GM19468 (cell line): ENCODE measurements around the gene RFLNA.
"Not testable (repeated sequence)": the region's sequence is repeated elsewhere in the genome, so short reads cannot be mapped to it uniquely, and the experiment has no call there.

Experiments
- ATAC-seq: cut with Tn5 transposase; IDR thresholded peaks from one replicate; pipeline ENCODE4 v1.9.1; 2021; ENCODE audit warnings: mild to moderate bottlenecking, moderate library complexity, moderate number of reproducible peaks; ENCODE audit not compliant: unreplicated experiment; ENCODE audit errors: extremely low read depth

The RFLNA gene

DNA sequence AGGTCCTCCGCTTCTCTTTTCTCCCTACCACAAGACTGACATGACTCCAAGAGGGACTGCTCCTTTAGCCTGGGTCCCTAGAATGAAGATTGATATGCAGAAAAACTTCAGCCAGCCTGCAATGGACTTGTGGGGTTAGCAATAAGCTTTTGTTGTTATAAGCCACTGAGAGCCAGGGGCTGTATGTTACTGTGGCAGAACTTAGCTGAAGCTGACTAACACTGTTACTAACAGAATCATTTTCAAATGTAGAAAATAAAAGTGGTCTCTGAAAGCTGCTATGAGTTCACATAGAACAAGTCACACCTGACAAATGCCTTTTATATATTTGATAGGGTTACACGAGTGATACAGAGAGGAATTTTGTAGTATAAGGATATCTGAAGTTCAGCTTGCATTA is 13.6 kb upstream of the RFLNA start:
- no peak for ATAC-seq

DNA sequence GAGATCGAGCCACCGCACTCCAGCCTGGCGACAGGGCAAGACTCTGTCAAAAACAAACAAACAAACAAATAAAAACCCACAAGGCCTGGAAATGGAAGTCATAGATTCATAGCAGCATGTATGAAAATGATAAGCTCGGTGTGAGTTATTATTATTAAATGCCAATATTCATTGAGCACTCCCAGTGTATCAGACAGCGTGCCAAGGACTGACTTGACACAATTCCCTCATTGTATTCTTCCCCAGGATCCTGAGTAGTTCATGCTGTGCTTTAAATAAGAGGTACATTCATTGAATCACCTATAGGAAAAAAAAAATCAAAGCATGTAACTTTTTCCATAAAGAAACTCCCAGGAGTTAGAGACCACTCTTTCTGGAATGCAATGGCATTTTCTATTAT is 12.6 kb upstream of the RFLNA start:
- ATAC-seq, result no peak

DNA sequence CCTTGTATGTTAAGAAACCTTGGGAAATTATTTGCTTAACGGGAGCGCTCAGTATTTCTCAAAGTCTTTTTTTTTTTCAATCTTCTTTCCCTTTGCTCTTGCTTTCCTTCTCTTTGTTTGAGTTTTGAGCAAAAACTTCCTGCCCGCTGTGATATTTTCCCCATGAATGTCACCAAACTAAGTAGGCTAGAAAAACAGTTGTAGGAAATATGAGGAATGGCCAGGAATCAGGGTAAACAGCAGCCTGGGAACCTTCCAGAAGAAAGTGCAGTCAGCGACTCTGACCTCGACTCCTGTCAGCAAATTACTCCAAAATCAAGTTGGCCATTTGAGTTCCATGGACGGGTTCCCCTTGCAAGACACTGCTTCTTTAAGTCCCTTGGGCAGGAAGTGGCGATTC is 11.6 kb upstream of the RFLNA start:
- ATAC-seq, result no peak

DNA sequence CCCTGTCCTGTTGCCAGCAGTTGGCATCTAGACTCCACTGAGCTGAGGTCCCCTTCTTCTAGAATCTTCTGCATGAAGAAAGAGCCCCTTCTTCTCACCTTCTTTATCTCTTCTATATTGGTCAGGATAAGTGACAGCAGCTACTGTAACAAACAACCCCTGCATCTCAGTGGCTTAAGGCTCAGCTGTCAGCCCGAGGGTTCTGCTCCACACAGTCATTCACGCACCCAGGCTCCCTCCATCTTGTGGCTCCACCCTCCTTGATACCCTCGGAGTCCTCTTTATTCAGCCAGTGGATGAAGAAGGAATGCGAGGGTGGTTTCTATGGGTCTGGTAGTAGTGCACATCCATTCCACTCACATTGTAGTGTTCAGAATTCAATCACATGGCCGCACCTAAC is 10.5 kb upstream of the RFLNA start:
- ATAC-seq, result no peak

DNA sequence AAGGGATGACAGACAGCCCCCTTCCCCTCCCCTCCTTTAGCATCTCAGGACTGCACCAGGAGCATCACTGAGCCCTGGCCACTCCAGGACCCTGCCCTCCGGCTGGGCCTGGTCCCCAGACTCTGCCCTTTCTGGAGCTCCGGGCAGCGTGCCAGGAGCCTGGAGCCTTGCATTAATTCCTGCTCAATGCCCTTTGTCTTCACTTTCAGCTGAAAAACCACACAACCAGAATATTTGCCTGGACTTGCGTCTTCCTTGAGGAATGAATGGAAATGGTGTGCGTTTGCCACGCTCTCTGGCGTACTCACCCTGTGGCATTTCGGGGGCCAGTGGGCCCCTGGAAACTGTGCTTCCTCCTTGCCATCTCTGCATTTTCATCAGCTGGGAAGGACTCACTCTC is 8.5 kb upstream of the RFLNA start:
- no peak for ATAC-seq

DNA sequence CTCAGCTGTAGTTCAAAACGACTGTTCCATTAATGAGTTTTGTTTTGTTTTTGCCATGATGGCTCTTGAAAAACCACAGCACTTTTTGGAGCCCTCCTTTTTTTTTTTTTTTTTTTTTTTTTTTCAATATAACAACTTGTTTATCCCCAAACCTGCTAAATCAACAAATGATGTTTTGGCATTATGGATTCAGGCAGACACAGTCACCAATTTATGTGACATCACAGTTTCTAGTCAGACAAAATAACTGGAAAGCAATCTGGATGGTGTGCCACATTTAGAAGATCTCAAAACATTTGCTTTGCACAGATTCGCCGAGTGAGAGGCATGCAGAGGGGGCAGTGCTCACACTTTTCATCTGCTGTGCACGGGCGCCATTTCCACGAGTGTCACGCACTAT is 7.9 kb upstream of the RFLNA start:
- no peak for ATAC-seq

DNA sequence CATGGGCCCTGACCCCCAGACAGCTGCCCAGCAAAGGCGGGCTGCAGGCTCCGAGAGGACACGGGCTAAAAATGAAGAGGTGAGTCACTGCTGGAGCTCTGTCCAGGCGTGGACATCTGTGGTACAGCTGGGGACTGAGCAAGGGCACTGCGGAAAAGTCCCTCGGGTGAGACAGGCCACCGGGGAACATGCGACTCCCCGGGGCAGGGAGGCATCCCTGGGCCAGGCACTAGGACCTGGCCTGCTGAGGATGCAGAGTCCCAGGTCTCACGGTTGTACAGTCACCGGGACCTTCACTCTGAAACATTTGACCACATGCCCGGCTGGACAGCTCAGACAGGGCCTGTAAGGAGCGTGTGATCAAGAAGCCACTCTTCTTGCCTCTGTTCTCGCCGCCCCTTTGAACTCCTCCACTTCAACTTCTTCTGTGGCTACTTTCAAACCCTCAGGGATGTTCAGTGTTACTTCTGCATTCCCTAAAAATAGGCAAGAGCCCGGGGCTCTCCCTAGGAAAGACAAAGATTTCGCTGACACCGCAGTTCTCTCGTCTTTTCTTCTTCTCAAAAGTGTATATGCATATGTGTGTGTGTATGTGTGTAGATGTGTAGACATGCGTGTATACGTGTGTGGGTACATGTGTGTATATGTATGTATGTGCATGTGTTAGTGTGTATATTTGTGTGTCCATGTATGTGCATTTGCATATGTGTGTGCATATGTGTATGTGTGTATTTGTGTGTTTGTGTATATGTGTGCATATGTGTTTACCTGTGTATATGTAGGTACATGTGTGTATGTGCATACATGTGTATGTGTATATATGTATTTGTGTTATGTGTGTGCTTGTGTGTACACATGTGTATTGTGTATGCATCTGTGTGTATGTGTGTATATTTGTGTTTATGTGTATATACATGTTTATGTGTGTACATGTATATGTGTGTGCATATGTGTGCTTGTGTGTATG is 5.0 kb upstream of the RFLNA start:
- ATAC-seq, result no peak

DNA sequence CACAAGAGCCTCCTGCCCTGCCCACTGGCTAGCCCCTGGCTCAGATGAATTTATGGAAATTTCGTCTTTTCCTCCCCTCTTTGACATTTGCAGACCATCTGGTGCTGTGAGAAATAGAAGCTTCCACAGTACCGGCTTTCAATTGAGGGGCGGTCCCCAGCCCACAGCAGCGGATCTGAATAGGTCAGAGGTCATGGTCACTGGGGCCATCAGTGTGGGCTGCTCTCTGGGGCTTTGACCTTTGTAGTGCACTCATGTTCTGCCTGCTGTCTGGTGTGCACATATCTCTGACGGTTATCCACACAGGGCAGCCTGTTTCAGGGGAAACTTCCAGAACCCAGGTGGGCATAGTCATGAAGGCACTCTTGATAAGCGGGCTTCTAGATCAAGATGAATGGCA is 2.5 kb upstream of the RFLNA start:
- ATAC-seq, result no peak

DNA sequence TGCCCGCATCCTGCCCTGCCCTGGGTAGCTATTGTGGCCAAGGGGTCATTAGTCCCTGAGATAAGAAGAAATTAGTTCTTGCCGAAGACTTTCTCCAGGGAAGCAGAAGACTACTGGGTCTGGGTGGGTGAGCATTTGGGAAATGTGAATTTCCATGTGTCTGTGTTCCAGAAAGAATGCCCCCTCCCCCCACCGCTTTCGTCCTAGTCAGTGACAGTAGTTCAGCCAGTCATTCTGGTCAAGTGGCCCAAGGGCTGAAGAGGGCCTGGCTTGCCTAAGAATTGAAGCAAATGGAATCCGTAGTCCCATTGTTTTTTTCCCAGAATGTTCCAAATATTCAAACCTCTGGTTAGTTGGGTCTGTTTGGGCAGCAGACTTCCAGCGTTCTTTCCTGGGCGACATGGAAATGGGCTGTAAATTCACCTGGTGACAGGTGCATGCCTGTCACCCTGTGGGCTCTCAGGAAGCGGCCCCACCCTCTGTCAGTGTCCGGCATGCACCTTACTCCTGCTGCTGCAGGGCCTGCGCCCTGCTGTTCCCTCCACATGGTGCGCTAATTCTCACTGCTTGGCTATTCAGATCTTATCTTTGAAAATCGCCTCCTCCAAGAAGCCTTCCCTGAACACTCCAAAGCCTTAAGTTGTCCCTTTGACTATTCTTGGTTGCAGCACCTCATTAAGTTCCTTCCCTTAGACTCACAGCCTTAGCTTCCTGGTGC is 1.4 kb upstream of the RFLNA start:
- no peak for ATAC-seq

DNA sequence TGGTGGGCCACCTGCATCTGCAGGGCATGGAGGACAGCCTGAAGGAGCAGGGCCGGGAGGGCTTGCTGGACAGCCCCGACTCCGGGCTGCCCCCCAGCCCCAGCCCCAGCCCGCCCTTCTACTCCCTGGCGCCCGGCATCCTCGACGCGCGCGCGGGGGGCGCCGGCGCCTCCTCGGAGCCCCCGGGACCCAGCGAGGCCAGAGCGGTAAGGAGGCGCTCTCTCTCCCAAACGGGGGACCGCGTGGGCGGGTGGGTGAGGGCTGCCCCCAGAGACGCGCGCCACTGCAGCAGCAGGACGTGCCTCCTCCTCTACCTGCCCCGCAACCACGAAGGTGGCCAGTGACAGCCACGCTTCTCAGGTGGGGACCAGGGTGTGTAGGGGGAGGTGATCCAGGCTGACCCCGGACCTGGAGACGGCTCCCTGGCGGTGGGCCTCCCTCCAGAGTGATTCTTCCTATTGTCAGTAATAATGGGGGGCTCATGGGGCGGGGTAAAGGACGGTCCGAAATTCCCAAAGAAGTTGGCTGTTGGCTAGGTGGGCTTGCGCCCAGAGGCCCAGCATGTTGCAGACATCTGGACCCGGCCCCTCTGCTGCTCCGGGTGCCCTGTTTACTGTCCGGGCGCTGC is 652 bp downstream of the RFLNA start:
- no peak for ATAC-seq

DNA sequence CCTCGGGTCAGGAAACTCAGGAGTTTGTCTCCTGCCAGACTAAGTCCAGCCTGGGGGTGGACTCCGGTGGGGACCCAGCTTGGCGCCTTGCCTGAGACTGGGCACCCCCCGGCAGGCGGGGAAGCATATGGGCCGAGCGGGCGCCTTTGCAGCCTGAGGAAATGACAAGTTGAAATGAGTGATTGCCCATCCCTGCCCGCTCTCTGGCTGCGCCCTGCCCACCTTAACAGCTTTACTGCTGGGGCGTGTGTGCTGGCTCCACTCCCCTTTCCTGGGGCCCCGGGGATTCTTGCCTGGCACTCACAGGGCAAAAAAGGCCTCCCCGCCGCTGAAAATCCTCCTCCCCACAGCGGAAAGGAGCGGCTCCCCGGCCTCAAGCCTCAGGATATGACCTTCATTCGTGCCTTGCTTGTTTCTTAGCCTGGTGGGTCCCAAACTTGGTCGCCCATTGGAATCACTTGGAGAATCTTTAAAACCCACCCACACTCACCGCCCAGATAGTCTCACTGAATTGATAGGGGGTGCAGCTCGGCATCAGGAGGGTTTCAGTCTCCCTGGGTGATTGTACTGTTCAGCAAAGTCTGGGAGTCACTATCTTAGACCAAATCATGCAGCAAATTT is 1.5 kb downstream of the RFLNA start:
- no peak for ATAC-seq

DNA sequence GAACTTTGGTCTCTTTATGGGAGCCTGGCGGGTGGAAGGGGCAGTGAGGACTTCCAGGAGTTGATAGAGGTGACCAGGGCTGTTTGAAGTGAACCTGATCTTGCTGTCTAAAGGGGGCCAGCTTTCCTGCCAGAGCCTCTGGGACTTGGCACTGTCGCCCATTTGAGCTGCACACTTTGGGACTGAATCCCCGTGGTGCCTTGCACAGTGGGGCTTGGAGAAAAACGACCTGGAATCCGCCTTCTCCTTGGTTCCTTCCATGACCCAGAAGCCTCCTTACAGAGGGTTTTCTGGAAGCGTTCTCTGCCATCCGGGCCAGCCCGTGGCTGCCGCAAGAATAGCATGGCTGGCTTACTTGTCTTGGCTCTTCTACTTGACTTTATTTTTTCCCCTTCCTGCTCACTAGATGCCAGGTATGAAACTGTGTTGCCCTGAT is 2.0 kb downstream of the RFLNA start:
- no peak for ATAC-seq

DNA sequence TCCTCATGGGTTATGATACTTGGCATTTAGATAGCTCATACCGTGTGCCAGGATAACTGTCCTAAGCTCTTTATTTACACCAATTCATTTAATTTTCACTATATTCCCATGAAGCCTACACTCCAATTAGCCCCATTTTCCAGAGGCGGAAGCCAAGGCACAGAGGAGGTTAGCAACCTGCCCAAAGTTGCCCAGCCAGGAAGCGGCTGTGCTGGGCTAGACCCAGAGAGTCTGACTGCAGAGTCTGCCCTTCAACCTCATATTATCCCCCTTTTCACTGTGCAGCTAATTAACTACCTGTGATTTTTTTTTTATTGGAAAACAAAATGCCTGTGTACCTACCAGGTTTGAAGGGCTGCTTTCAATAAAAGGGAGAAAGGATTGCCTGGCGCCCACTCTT is 2.5 kb downstream of the RFLNA start:
- no peak for ATAC-seq

DNA sequence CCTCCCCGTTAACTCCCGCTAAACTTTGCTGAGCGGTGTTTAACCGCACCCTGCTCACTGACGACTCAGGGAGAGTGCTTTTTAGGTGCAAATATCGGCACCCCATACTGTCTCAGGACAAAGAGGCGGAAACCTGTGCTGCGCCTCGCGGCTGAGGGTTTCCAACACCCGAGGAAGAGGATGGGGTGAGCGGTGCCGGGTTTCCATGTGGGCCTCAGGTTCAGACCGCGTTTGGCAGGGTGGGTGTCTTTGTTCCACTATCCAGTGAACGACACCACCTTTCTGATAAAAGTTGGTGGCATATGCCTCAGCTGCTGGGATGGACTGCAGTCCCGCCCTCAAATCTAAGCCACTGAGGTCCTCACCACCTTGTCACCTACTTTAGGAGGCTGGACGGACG is 3.0 kb downstream of the RFLNA start:
- ATAC-seq, result no peak

DNA sequence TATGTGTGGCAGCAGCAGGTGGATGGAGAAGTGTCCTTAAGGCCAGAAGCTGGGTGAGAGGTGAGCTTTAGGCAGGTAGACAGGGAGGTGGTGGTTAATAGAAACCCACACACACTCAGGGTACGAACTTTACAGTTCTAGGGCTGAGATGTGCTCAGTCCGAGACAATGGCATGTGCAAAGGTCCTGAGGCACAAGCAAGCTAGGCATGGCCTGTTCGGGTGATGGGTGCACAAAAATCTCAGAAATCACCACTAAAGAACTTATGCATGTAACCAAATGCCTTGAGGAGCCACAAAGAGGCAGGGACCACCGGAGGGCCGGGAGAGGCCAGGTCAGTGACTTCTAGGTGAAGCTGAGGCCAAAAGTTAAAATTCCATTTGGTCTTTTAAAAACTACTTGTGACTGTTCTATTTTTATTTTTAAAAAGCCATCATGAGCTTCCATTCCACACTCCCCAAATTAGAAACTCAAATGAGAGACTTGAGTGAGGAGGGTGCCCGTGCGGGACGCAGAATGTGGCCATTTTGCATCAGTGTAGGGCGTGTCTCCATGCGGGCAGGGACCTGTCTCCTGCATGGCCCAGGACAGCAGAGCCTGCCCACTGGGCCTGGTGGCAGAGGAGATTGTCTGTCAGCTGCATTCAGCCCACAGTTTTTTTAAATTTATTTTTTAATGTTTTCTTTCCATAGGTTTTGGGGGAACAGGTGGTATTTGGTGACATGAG is 4.0 kb downstream of the RFLNA start:
- no peak for ATAC-seq

DNA sequence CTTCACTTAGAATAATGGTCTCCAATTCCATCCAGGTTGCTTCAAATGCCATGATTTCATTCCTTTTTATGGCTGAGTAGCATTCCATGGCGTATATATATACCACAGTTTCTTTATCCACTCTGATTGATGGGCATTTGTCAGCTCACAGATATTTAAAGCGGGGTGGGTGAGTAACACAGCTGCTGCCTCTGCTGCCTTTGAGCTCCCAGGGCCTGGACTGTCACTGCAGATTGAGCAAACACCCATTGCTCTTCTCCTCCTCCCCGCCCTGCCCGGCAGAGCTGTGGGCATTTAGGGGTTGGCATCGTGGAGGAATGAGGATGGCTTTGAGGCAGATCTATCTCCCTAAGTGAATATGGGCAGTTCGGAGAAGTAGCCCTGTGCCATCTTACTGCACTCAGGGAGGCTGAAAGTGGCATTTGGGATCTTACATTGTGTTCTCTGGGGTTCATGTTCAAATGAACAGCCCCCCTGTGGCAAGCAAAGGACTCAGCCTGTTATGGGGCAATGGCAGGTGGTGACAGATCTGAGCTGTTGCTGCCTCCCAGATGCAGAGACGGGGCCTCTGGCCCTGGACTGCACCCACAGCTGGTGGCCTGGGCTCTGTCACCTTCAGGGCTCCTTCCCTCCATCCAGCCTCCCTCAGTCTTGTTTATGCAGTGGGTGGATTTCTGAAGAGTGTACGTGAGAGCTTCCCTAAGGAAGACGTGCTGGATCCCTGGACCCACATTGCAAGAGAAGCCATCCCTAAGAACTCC is 4.9 kb downstream of the RFLNA start:
- ATAC-seq, result no peak

DNA sequence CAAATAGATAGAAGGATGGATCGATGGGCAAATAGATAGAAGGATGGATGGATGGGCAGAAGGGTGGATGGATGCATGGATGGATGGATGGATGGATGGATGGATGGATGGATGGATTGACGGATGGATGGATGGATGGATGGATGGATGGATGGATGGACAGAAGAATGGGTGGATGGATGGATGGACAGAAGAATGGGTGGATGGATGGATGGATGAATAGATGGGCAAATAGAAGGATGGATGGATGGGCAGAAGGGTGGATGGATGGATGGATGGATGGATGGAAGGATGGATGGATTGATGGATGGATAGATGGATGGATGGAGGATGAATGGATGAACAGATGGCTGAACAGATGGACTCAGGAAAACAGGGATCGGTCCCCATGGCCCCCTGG is 5.8 kb downstream of the RFLNA start:
- ATAC-seq, result not testable (repeated sequence)

DNA sequence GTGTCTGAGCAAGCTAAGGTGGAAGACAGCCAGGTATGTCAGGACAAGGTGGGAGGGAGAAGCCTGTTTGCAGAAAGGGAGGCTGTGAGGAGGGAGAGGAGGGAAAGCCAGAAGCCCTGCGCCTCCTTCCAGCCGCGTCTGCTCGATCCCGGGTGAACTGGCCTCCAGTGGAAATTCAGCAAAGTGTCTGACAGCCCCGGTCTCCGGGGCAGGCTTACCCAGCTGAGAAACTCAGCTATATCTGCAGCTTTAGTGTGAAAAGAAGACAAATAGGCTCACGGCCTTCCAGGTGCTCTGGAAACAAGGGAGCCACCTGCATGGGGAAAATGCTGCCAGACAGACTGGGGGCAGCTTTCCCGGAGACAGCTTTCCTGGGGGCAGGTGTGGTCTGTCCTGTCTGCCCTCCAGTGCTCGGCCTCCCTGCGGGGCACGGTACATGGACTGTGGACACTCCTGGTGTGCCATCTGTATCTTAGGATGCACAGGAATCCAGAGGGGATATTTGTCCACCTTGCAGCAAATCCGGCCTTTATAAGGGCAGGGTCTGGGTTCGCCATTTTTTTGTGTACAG is 6.3 kb downstream of the RFLNA start:
- ATAC-seq, result no peak

DNA sequence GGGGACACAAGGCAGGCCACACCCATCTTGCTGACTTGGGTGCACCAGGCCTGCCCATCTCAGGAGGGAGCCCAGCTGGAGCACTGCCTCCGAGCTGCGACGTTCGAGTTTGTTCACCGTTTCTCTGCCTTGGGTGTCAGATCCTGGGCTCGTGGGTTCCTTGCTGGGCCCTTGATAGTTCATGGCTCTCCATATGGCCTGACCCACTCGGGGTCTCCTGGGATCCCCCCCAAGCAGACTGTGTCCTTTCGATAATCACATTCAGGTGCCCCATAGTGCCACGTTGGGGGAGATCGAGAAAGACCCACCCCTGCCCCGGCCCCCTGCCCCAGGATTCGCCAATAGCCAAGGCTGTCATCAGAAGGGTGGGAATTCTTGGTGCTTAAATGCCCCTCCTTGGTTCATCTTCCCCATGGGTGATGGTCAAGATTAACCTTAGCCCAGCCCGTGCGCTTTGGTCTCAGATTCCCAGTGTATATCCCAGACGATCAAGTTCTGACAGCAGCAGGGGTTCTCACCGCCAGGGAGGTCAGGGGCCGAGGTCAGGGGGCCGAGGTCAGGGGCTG is 7.4 kb downstream of the RFLNA start:
- no peak for ATAC-seq
